Measurements from ENCODE around the gene CABP7.

DNA sequence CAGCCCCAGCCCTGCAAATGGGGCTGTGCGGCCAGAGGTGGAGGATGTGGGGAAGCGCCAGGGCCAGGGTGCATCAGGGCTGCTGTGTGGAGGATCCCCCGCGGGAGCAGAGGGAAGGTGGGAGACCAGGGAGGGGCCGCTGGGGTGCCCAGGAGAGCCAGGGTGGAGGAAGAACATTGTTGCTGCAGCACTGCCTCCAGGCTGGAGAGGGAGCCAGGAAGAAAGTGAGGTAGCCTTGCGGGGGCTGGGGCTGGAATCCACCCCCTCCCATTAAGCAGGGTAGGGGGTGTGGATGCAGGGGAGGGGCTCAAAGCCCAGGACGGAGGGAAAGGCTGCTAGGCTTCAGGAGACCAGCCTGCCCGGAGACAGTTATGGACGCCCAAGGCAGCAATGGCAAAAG lies 15.0 kb downstream of the CABP7 start:
- TF ChIP-seq, protein P1, sequence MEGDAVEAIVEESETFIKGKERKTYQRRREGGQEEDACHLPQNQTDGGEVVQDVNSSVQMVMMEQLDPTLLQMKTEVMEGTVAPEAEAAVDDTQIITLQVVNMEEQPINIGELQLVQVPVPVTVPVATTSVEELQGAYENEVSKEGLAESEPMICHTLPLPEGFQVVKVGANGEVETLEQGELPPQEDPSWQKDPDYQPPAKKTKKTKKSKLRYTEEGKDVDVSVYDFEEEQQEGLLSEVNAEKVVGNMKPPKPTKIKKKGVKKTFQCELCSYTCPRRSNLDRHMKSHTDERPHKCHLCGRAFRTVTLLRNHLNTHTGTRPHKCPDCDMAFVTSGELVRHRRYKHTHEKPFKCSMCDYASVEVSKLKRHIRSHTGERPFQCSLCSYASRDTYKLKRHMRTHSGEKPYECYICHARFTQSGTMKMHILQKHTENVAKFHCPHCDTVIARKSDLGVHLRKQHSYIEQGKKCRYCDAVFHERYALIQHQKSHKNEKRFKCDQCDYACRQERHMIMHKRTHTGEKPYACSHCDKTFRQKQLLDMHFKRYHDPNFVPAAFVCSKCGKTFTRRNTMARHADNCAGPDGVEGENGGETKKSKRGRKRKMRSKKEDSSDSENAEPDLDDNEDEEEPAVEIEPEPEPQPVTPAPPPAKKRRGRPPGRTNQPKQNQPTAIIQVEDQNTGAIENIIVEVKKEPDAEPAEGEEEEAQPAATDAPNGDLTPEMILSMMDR (IDR thresholded peaks at IDR 0.05; ENCODE audit: poor library complexity): no peak
- TF ChIP-seq EZH2phosphoT487 (IDR thresholded peaks at IDR 0.05; ENCODE audit: low read depth, severe bottlenecking, unreplicated experiment) (no peak), EZH2 (IDR thresholded peaks at IDR 0.05; ENCODE audit: borderline replicate concordance) (no peak)
